HCT116 (cell line): ENCODE results near the gene SKIC8. TPM values are rescaled to one million over a fixed set of nuclear protein-coding genes. Genes with fewer than 3 reads are reported as not detected.

Experiments
- CTCF ChIP-seq, 3 experiments: fragments of 200-600 bp in 1 of 3; sonication (generic) in 1 of 3; IDR thresholded peaks in 2 of 3; conservative IDR thresholded peaks in 1 of 3; 2 replicates each; pipeline ENCODE4 v1.5.1; 2012 to 2017; ENCODE audit warnings: low read depth in 2 of 3, low read length in 2 of 3, antibody characterized with exemption in 1 of 3, borderline replicate concordance in 1 of 3, control low read depth in 1 of 3, mild to moderate bottlenecking in 1 of 3, mixed read lengths in 1 of 3, mixed run types in 1 of 3, moderate library complexity in 1 of 3; ENCODE audit not compliant: insufficient read depth in 1 of 3
- JUND ChIP-seq: IDR thresholded peaks from 2 replicates; pipeline ENCODE4 v1.6.1; 2012
- RAD21 ChIP-seq: IDR thresholded peaks from 2 replicates; pipeline ENCODE4 v1.6.1; 2012; ENCODE audit warnings: low read depth, mild to moderate bottlenecking
- YY1 ChIP-seq: IDR thresholded peaks from 2 replicates; pipeline ENCODE4 v1.6.1; 2011; ENCODE audit warnings: low read length, low read depth, moderate library complexity, mild to moderate bottlenecking; ENCODE audit not compliant: insufficient replicate concordance; ENCODE audit errors: extremely low read depth
- total RNA-seq: library from RNA; stranded (reverse); gene quantifications from one replicate; pipeline ENCODE4 v1.2.1, GENCODE V29; 2021; ENCODE audit not compliant: unreplicated experiment

Gene SKIC8
- total RNA-seq, 1 experiment from 2014 or later, result 57.1 TPM

GRCh38 chr15:78233496-78233895 is 65.9 kb downstream of the SKIC8 start (continued):
- no peak for TF ChIP-seq CTCF (IDR thresholded peaks at IDR 0.05 in 2 of 3, conservative IDR thresholded peaks at IDR 0.05 in 1 of 3; ENCODE audit: borderline replicate concordance in 1 of 3, insufficient read depth in 1 of 3, low read depth in 2 of 3, low read length in 2 of 3)
- TF ChIP-seq JUND, result no peak
- TF ChIP-seq YY1, result no peak
- no peak for TF ChIP-seq RAD21

Other genes starting within 250 kb of the SKIC8 start
- 16.6 TPM for gene TBC1D2B, start 221.9 kb downstream of the SKIC8 start, total RNA-seq
- not detected for gene SH2D7, start 207.0 kb downstream of the SKIC8 start, total RNA-seq
- gene CIB2, start 168.2 kb downstream of the SKIC8 start, total RNA-seq, result 17.3 TPM
- 115 TPM for gene IDH3A, start 150.2 kb downstream of the SKIC8 start, total RNA-seq
- gene ACSBG1, start 65.0 kb downstream of the SKIC8 start, total RNA-seq, result 0.71 TPM
- 66.6 TPM for gene DNAJA4, start 35.0 kb downstream of the SKIC8 start, total RNA-seq
- 0.47 TPM for gene CRABP1, start 40.7 kb upstream of the SKIC8 start, total RNA-seq
- 57.6 TPM for gene IREB2, start 138.6 kb upstream of the SKIC8 start, total RNA-seq
- gene HYKK, start 208.0 kb upstream of the SKIC8 start, total RNA-seq, result 6.2 TPM
- gene PSMA4, start 240.8 kb upstream of the SKIC8 start, total RNA-seq, result 294 TPM